Astrocyte (in vitro differentiated cells and primary cell): ENCODE data around the gene BBX.

Experiments used
- EZH2 ChIP-seq: IDR thresholded peaks from 2 replicates; pipeline ENCODE4 v1.6.1; 2012; ENCODE audit warnings: mild to moderate bottlenecking, low read length, inconsistent platforms; ENCODE audit not compliant: insufficient read depth
- TF ChIP-seq, protein P1 (sequence below): IDR thresholded peaks from 2 replicates; pipeline ENCODE4 v1.5.1; 2011; ENCODE audit warnings: low read depth, mild to moderate bottlenecking, inconsistent platforms, low read length, moderate library complexity; ENCODE audit not compliant: insufficient read depth

DNA sequence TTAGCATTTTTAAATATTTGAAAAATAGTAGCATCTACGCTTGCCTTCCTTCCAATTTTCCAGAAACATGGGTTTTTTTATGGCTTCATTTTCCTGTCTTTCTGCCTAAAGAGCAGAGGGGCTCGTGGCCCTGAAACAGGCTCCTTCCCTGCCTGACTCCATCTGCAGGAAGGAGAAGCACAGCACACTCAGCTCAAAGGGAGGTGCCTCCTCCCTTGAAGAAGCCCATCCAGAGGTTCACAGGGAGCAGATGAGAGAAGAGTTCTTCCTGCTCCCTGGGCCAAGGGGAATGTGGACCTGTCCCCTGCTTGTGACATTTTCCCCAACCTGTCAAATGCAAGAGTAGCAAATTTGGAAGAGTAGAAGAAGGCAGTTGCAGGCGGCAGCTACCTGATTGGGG is 55.8 kb downstream of the BBX start:
- TF ChIP-seq, protein P1, sequence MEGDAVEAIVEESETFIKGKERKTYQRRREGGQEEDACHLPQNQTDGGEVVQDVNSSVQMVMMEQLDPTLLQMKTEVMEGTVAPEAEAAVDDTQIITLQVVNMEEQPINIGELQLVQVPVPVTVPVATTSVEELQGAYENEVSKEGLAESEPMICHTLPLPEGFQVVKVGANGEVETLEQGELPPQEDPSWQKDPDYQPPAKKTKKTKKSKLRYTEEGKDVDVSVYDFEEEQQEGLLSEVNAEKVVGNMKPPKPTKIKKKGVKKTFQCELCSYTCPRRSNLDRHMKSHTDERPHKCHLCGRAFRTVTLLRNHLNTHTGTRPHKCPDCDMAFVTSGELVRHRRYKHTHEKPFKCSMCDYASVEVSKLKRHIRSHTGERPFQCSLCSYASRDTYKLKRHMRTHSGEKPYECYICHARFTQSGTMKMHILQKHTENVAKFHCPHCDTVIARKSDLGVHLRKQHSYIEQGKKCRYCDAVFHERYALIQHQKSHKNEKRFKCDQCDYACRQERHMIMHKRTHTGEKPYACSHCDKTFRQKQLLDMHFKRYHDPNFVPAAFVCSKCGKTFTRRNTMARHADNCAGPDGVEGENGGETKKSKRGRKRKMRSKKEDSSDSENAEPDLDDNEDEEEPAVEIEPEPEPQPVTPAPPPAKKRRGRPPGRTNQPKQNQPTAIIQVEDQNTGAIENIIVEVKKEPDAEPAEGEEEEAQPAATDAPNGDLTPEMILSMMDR: no peak
- TF ChIP-seq EZH2: no peak
